HEK293T (cell line): Measurements from ENCODE around the gene ELOVL7.

Experiments used
- CTCF ChIA-PET: fragments of 350-600 bp; formaldehyde crosslinking; extraction: SDS; loops from one replicate; lab custom pipeline; 2021; ENCODE audit warnings: antibody characterized with exemption, inconsistent platforms; lab: Yijun Ruan, JAX
- POLR2A ChIA-PET: fragments of 350-600 bp; formaldehyde crosslinking; extraction: SDS; loops from one replicate; lab custom pipeline; 2020; ENCODE audit warnings: antibody characterized with exemption, inconsistent platforms; lab: Yijun Ruan, JAX
- DNase-seq: peaks from one replicate; pipeline ENCODE4 v3.0.0; 2012; ENCODE audit warnings: mixed read lengths; ENCODE audit errors: extremely low spot score
- ARNT ChIP-seq: fragments of 450-650 bp; IDR thresholded peaks from 2 replicates; pipeline ENCODE4 v1.6.1; 2017; ENCODE audit warnings: mild to moderate bottlenecking
- BHLHE40 ChIP-seq: fragments of 450-650 bp; IDR thresholded peaks from 2 replicates; pipeline ENCODE4 v1.6.1; 2016; ENCODE audit warnings: mild to moderate bottlenecking, moderate library complexity, borderline replicate concordance
- CTBP1 ChIP-seq: fragments of 450-650 bp; IDR thresholded peaks from 2 replicates; pipeline ENCODE4 v1.6.1; 2016; ENCODE audit warnings: borderline replicate concordance
- ELF4 ChIP-seq: fragments of 450-650 bp; IDR thresholded peaks from 2 replicates; pipeline ENCODE4 v1.6.1; 2017; ENCODE audit warnings: antibody characterized with exemption
- FOXA1 ChIP-seq: fragments of 450-650 bp; IDR thresholded peaks from 2 replicates; pipeline ENCODE4 v1.6.1; 2016; ENCODE audit warnings: mild to moderate bottlenecking
- FOXK2 ChIP-seq: fragments of 450-650 bp; IDR thresholded peaks from 2 replicates; pipeline ENCODE4 v1.6.1; 2016; ENCODE audit warnings: mild to moderate bottlenecking
- FOXM1 ChIP-seq: fragments of 450-650 bp; IDR thresholded peaks from 2 replicates; pipeline ENCODE4 v1.6.1; 2017; ENCODE audit warnings: mild to moderate bottlenecking, borderline replicate concordance
- HDGF ChIP-seq: fragments of 450-650 bp; IDR thresholded peaks from 2 replicates; pipeline ENCODE4 v1.6.1; 2017; ENCODE audit warnings: antibody characterized with exemption, borderline replicate concordance
- L3MBTL2 ChIP-seq: fragments of 450-650 bp; conservative IDR thresholded peaks from 2 replicates; pipeline ENCODE4 v1.6.1; 2016; ENCODE audit warnings: mild to moderate bottlenecking
- LEF1 ChIP-seq: fragments of 450-650 bp; IDR thresholded peaks from 2 replicates; pipeline ENCODE4 v1.6.1; 2017; ENCODE audit warnings: mild to moderate bottlenecking, borderline replicate concordance
- NFRKB ChIP-seq: fragments of 450-650 bp; IDR thresholded peaks from 2 replicates; pipeline ENCODE4 v1.6.1; 2016; ENCODE audit warnings: mild to moderate bottlenecking, moderate library complexity
- SP1 ChIP-seq: fragments of 450-650 bp; IDR thresholded peaks from 2 replicates; pipeline ENCODE4 v1.6.1; 2017
- SUZ12 ChIP-seq: fragments of 450-650 bp; IDR thresholded peaks from 2 replicates; pipeline ENCODE4 v1.6.1; 2016; ENCODE audit warnings: mild to moderate bottlenecking
- TARDBP ChIP-seq: fragments of 450-650 bp; IDR thresholded peaks from 2 replicates; pipeline ENCODE4 v1.6.1; 2016
- ZNF384 ChIP-seq: fragments of 450-650 bp; IDR thresholded peaks from 2 replicates; pipeline ENCODE4 v1.6.1; 2016
- TF ChIP-seq, protein P1 (sequence below): fragments of 450-650 bp; IDR thresholded peaks from 2 replicates; pipeline ENCODE4 v1.6.1; 2016

ELOVL7 gene

DNA sequence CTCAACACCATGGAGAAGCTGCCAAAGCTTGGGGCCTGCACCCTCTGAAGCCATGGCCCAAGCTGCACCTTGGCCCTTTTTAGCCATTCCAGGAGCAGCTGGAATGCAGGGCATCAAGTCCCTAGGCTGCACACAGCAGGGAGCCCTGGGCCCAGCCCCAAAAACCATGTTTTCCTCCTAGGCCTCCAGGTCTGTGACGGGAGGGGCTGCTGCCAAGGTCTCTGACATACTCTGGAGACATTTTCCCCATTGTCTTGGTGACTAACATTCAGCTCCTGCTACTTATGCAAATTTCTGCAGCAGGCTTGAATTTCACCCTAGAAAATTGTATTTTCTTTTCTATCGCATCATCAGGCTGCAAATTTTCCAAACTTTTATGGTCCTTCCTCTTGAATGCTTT, 64.6 kb downstream of the ELOVL7 start:
- TF ChIP-seq, protein P1, sequence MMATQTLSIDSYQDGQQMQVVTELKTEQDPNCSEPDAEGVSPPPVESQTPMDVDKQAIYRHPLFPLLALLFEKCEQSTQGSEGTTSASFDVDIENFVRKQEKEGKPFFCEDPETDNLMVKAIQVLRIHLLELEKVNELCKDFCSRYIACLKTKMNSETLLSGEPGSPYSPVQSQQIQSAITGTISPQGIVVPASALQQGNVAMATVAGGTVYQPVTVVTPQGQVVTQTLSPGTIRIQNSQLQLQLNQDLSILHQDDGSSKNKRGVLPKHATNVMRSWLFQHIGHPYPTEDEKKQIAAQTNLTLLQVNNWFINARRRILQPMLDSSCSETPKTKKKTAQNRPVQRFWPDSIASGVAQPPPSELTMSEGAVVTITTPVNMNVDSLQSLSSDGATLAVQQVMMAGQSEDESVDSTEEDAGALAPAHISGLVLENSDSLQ = no peak
- no peak for TF ChIP-seq ARNT
- no peak for TF ChIP-seq CTBP1
- TF ChIP-seq NFRKB = no peak
- no peak for TF ChIP-seq TARDBP
- TF ChIP-seq SUZ12 = no peak
- TF ChIP-seq FOXA1 = no peak
- TF ChIP-seq HDGF = no peak
- TF ChIP-seq SP1 = no peak
- TF ChIP-seq ELF4 = no peak
- no peak for TF ChIP-seq L3MBTL2
- ChIA-PET POLR2A (no interaction called here), CTCF (no interaction called here)
- DNase-seq = no peak

DNA sequence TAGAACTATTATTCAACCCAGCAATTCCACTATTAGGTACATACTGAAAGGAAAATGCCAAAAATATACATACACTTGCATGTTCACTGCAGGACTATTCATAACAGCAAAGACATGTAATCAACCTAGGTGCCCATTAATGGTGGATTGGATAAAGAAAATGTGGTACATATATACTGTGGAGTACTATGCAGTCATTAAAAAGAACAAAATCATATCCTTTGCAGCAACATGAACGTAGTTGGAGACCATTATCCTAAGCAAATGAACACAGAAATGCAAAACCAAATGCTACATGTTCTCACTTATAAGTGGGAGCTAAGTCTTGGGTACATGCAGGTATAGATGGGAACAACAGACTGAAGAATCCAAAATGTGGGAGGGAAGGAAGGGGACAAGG, 67.7 kb downstream of the ELOVL7 start:
- no peak for TF ChIP-seq BHLHE40
- no peak for TF ChIP-seq CTBP1
- TF ChIP-seq NFRKB = no peak
- TF ChIP-seq L3MBTL2 = no peak
- no peak for TF ChIP-seq SP1
- TF ChIP-seq LEF1 = no peak
- no peak for TF ChIP-seq FOXM1
- TF ChIP-seq HDGF = no peak
- no peak for TF ChIP-seq SUZ12
- CTCF ChIA-PET = no interaction called here
- POLR2A ChIA-PET = no interaction called here
- DNase-seq = no peak

DNA sequence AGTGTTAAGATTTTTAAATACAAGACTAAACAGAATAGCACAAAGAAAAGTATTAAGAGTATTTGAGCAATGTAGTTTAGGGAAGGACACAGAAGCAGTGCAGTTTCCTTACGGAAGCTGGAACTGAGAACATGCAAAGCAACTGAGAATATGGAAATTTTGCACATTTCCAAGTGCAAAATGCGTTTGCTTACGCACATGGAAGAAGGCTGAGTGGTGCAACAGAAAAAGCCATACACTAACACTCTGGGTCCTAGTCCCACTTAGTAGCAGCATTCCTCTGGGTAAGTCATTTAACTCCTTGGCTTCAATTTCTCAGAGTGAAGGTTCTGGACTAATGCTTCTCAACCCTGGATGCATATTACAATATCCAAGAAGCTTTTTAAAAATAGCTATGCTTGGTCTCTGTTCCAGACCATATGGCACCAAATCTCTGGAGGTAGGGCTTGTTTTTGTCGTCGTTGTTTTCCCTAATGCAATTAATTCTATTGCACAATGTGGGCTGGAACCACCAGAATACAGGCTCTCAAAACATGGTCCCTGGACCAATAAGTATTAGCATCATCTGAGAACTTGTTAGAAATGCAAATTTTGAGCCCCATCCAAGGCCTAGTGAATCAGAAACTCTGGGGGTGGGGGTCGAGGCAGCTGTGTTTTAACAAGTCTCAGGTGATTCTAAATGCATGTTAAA, 78.9 kb downstream of the ELOVL7 start:
- no peak for DNase-seq
- POLR2A ChIA-PET = no interaction called here
- CTCF ChIA-PET = no interaction called here
- TF ChIP-seq SUZ12 = no peak
- no peak for TF ChIP-seq SP1
- TF ChIP-seq FOXA1 = no peak
- TF ChIP-seq FOXK2 = no peak
- no peak for TF ChIP-seq ZNF384
- TF ChIP-seq FOXM1 = no peak
- TF ChIP-seq NFRKB = no peak
- no peak for TF ChIP-seq TARDBP
- no peak for TF ChIP-seq HDGF
- no peak for TF ChIP-seq BHLHE40
- TF ChIP-seq ELF4 = no peak
- TF ChIP-seq, protein P1 = no peak
- TF ChIP-seq ARNT = no peak
- TF ChIP-seq L3MBTL2 = no peak
- TF ChIP-seq LEF1 = no peak
- no peak for TF ChIP-seq CTBP1

DNA sequence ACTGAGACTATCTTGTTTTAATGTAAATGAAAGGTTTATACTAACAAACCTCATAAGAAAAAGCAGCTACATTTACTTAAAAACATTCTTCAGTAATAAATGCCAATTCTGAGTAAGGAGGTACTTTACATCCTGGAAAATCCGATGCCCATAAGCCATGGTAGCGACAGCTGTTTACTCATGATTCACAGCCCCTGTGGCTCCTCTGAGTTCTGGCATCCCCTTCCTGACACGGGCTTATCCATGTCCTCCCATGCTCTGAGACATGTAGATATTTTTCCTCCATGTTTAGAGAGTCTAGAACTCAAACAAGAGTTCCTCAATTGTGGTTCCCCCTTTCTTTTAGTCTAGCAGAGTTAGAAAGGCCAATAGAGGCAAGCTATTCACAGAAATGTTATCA, 81.0 kb downstream of the ELOVL7 start:
- ChIA-PET POLR2A (no interaction called here), CTCF (no interaction called here)
- DNase-seq = no peak
- no peak for TF ChIP-seq HDGF
- no peak for TF ChIP-seq SP1
- no peak for TF ChIP-seq TARDBP
- no peak for TF ChIP-seq SUZ12
- TF ChIP-seq, protein P1 = no peak
- no peak for TF ChIP-seq L3MBTL2
- TF ChIP-seq ELF4 = no peak
- no peak for TF ChIP-seq ZNF384
- TF ChIP-seq ARNT = no peak

DNA sequence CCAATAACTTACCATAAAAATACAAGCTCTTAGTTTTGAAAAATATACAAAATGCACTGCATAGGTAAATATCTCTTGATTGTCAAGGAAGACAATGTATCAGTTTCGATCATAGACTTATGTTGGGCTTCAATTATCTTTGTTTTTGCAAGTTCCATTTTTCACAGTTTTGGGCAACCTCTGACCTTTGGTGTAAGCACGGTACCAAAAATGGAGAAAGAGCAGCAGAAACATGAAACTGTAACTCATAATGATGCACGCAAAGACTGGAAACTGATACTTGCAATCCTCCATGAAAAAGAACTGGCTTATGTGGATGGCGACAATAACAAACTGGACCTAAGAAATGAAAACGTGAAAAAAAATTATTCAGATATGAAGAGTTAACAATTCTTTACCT, 89.6 kb downstream of the ELOVL7 start:
- POLR2A ChIA-PET = no interaction called here
- TF ChIP-seq HDGF (no peak), L3MBTL2 (no peak), TARDBP (no peak), NFRKB (no peak), CTBP1 (no peak), FOXA1 (no peak), SUZ12 (no peak), FOXK2 (no peak), SP1 (no peak), FOXM1 (no peak), ARNT (no peak), LEF1 (no peak), ELF4 (no peak), BHLHE40 (no peak), ZNF384 (no peak)
- TF ChIP-seq, protein P1 = no peak
- DNase-seq = no peak
- CTCF ChIA-PET = no interaction called here

DNA sequence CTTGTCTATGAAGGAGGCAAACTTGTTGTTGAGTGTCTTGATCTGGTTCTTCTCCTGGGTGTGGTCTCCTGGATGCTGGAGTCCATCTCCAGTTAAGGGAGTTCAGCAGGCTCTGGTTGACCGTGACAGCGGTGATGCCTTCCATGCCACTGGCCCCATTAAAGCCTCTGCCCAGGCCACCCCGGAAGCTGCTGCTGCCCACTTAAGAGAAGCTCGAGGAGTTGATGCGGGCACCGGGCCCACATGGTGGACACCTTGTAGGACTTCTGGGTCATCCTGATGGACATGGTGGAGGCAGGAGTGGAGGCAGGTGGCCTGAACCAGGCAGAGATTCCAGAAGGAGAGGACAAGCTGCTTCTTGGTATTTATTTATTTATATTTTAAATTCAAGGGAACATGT, 99.4 kb downstream of the ELOVL7 start:
- TF ChIP-seq FOXA1 (no peak), SP1 (no peak)
- DNase-seq = no peak
- ChIA-PET CTCF (no interaction called here), POLR2A (no interaction called here)
